HG03469 (cell line): ENCODE results near the gene LRIG1.
A peak's percentile ranks its signal among the peaks of the same experiment; 100 is the strongest.

Experiments
- ATAC-seq: cut with Tn5 transposase; IDR thresholded peaks from one replicate; pipeline ENCODE4 v1.9.1; 2021; ENCODE audit warnings: mild to moderate bottlenecking, moderate library complexity, moderate number of reproducible peaks; ENCODE audit not compliant: unreplicated experiment

The LRIG1 gene, protein sequence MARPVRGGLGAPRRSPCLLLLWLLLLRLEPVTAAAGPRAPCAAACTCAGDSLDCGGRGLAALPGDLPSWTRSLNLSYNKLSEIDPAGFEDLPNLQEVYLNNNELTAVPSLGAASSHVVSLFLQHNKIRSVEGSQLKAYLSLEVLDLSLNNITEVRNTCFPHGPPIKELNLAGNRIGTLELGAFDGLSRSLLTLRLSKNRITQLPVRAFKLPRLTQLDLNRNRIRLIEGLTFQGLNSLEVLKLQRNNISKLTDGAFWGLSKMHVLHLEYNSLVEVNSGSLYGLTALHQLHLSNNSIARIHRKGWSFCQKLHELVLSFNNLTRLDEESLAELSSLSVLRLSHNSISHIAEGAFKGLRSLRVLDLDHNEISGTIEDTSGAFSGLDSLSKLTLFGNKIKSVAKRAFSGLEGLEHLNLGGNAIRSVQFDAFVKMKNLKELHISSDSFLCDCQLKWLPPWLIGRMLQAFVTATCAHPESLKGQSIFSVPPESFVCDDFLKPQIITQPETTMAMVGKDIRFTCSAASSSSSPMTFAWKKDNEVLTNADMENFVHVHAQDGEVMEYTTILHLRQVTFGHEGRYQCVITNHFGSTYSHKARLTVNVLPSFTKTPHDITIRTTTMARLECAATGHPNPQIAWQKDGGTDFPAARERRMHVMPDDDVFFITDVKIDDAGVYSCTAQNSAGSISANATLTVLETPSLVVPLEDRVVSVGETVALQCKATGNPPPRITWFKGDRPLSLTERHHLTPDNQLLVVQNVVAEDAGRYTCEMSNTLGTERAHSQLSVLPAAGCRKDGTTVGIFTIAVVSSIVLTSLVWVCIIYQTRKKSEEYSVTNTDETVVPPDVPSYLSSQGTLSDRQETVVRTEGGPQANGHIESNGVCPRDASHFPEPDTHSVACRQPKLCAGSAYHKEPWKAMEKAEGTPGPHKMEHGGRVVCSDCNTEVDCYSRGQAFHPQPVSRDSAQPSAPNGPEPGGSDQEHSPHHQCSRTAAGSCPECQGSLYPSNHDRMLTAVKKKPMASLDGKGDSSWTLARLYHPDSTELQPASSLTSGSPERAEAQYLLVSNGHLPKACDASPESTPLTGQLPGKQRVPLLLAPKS

DNA sequence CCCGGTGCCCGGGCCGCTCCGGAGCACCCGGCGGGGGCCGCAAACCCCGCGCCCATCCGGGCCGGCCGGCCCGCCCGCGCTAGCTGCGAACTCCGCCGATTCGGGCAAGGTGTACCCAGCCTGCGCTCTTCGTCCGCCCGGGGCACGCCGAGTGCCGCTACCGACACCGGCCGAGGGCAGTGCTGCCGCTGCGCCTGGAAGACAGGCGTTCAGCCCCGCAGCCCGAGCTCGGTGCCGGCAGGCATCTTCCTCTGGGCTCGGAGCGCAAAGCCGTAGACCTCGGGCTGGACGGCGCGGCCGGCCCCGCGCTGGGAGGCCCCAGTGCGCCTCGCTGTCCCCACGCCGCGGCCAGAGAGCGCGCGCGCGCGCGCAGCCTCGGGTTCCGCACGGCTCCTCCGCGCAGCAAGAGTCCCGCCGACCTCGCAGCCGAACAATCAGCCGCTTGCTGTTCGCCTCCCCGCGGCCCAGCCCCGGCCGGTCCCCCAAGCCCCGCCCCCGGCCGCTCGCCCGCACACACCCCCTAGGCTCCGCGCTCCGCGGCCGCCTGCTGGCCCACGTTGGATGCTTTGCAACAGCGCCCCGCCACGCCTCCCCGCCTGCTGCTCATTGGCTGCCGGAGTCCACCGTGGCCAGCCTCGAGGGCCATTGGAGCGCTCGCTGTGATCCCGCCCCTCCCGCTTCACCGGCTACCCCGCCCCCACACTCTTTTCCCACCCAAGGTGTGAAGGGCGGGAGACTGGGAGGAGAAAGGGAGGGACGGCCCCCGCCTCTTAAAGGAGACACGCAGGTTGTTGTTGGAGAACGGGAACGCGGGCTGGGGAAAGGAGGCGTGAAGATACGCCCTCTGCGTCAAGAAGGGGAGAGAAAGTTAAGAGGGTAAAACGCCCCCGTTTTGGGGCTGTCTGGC is at the start of gene LRIG1:
Gene LRIG1 (minus strand): TSS at position 447 of the 907 bp plus-strand sequence. CDS start 615 bp downstream, outside the sequence.
- peak; percentile 95 for ATAC-seq

DNA sequence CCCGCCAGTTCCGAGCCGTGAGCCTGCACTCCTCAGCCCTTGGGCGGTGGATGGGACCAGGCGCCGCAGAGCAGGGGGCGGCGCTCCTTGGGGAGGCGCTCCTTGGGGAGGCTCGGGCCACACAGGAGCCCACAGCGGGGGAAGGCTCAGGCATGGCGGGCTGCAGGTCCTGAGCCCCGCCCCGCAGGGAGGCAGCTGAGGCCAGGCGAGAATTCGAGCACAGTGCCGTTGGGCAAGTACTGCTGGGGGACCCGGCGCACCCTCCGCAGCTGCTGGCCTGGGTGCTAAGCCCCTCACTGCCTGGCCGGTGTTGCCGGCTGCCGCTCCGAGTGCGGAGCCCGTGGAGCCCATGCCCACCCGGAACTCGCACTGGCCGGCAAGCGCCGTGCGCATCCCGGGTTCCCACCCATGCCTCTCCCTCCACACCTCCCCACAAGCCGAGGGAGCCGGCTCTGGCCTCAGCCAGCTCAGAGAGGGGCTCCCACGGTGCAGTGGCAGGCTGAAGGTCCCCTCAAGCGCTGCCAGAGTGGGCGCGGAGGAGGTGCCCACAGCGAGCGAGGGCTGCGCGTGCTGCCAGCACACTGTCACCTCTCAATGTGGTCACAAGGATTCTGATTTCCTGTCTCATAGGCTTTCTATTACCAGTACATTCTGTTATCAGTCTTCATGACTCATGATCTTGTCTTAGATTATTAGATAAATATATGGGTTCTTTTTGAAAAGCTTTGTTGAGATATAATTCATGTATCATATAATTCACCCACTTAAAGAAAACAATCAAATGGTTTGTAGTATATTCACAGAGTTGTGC is 44.0 kb upstream of the LRIG1 start:
- no peak for ATAC-seq

DNA sequence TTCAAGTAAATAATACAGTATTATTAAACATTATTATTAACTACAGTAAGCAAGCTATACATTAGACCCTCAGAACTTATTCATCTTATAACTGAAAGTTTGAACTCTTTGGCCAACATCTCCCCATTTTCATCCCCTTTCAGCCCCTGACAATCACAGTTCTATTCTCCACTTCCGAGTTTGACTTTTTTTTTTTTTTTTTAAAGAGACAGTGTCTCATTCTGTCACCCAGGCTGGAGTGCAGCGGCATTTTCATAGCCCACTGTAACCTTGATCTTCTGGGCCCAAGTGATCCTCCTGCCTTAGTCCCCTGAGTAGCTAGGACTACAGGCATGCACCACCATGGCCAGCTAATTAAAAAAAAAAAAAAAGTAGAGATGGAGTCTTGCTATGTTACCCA is 41.3 kb upstream of the LRIG1 start:
- ATAC-seq, result no peak

DNA sequence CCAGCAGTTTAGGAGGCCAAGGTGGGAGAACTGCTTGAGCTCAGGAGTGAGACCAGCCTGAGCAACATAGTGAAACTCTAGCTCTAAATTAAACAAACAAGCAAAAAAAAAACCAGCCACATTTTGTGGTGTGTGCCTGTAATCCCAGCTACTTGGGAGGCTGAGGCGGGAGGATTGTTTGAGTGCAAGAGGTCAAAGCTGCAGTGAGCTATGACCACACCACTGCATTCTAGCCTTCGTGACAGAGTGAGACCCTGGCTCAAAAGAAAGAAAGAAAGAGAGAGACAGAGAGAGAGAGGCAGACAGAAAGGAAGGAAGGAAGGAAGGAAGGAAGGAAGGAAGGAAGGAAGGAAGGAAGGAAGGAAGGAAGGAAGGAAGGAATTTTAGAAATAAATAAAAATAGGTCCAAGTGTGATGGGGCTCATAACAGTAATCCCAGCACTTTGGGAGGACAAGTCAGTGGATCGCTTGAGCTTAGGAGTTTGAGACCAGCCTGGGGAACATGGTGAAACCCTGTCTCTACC is 38.7 kb upstream of the LRIG1 start:
- ATAC-seq, result no peak

DNA sequence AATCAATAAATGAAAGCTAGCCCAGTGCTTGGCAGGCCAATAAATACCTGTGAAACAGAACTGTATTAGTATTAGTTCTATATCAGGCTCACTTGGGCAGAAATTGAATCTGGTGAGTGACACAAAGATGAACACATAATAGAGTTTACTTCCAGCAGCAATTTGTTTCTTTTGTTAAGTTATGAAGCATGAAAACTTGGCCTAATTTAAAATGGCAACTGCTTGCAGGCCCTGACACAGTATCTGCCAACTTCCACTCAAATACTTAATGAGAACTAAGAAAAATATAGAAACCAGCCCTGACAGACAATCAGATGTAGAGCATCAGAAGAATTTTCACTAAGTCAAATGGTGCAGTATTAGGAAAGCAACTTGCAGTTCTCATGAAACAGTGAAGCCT is 37.6 kb upstream of the LRIG1 start:
- no peak for ATAC-seq

DNA sequence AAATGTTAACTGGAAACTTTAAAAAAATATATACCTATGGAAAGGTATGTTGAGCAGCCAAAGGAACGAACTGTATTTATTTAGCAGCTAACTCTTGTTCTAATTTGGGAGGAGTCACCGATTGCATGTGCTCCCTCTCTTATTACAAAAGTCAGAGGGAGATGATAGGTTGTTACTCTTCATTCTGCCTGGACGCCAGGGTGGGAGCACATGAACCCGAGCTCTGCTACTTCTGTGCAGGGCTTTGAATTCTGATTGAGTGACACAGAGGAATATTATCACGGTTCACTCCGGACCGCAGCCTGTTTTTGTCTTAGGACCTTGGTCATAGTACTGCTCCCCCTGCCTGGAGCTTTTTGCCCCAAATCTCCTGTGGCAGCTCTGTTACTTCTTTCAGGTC is 36.9 kb upstream of the LRIG1 start:
- no peak for ATAC-seq

DNA sequence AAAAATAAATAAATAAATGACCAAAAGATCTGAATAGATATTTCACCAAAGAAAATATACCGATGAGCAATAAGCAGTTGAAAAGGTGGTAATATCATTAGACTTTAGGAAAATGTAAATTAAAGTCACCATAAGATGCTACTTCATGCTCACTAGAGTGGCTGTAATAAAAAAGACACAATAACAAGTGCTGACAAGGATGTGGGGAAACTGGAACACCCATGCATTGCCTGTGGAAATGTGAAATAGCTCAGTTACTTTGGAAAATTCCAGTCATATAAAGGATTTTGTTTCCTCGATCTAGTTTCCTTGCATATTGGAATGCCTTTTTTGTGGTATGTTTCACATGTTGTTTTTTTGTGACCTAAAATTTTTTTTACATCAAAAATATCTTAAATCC is 36.0 kb upstream of the LRIG1 start:
- ATAC-seq, result no peak

DNA sequence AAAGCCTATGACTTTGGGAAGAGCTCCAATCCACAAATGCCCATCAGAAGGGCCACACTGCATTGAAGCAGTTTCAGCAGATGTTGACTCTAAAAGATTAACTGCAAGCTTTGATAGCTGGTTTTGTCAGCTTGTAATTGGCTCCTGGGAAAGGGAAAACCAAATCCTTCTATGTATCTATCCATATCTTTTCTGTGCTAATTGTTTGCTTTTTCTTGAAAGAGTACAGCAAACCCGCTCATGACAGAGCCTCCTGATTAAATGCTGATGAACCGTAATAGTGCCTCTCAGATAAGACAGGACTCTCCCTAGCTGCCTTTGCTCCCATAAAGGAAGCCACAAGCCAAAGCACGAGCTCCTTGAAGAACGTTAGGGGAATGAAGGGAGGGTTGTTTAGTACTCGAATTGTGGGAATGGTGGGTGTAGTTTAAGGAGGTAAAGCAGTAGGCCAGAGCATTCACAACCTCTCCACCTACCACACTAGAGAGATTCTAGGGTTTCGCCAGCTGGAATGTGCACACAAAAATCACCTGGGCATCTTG is 33.6 kb upstream of the LRIG1 start:
- ATAC-seq, result no peak

DNA sequence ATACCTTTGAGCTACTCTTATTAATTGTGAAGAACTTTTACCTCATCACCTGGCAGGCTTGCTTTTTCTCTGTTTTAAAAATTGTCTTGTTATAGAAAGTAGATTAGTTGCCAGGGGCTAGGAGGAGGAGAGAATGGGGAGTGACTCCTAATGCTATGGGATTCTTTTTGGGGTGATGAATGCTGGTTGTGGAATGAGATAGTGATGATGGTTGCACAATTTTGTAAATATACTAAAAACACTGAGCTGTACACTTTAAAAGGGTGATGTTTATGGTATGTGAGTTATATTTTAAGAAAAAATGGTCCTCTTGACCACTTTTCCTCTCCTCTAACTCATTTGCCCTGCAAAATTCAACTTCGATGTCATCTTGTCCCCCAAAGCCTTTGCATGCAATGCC is 31.8 kb upstream of the LRIG1 start:
- no peak for ATAC-seq

DNA sequence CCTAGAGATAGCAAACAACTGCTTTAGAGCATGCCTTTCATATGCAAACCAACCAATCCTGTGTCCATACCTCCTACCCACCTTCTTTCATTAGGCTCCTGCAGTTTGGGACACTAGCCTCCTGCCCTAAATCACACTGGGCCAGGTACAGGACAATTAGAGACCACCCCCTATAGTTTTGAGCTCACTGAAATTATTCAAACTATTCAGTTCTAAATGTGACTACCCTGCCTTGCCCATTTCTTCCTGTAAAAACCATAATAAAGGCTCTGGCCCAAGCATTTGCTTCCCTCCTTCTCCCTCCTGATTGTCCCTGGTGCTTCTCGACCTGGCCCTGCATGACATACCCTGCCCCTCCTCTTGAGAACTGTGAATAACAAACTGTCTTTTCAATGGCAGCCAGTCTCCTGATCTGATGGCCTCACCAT is 31.4 kb upstream of the LRIG1 start:
- no peak for ATAC-seq

DNA sequence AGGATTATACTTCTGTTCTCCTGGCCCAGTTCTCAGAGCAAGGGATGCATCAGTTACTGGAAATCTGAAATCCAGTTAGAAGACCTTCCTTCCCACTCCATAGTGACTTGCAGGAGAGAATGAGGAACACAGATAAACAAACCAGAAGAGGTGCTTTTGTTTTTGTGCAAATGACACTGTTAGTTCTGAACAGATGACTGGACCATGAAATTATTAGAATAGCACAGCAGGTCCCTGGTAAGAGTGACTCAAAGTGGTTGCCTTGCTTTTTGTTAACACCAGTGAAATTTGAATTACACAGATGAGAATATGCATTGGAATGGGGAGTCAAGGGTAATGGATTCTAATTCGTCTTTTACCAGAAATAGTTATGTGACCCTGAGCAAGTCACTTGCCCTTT is 30.4 kb upstream of the LRIG1 start:
- ATAC-seq, result no peak

DNA sequence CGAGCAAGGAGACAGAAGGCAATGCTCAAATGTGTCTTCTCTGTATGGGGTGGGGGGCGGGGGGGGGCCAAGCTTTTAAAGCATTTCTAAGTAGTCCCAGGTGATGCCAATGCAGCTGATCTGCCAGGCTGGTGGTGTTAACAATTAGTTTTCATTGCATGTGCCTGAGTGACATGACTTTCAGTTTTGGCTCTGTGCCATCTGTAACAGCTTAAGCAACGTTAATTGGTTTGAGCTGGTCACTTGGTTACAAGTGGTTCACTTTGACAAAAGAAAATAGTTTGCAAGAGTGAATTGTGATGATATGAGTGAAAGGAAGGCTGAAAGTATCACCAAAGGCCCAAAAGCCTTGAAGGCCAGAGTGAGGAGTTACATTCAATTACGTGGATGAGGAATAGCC is 26.4 kb upstream of the LRIG1 start:
- ATAC-seq, result no peak

DNA sequence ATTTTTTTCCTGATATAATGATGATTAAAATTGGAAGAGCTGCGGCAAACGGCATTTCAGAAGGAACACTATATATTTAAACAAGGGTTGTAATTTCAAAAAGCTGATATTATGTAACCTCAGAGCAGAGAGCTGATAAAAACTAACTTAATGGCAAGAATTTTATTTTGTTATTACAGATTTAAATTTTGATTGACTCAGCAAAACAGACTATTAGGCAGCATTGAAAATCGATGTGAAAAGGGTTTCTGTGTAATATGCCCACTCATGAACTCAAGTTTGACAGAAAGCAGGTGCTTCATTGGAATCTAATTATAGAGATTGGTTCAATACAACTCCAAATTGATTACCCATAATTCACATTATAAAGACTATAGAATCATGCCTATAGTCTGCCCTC is 24.9 kb upstream of the LRIG1 start:
- ATAC-seq, result no peak

DNA sequence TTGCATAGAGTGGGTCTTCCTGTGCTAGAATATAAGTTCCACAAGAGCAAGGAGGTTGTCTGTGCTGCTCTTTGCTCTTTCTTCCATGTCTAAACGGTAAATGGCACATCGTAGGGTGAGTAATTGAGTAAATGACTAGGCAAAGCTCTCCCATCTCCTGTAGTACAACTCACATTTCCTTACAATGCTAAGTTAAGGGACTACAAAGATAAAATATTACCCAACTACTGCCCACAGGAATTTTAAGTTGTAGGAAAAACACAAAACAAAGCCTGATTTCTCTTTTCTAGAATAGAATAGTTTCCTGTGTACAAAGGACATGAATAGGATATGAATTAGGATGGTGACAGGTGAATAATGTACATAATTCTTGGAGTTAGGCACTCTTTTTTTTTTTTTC is 19.9 kb upstream of the LRIG1 start:
- ATAC-seq, result no peak

DNA sequence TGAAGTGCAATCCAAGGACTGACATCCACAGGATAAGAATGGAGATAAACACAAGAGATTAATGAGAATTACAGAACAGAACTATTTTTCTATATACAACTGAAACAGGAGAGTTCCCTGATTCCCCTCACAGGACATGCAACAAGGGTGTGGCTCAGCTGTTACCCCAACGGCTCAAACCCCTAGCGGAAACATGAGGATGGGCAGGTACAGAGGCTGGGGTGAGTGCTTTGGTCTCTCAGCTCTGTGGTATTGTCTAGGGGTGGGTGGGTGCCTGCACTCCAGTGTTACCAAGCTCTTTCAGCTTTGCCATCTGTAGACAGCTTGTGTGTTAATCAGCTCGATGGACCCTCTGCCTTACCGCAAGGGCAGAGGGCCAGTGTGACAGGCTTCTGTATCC is 17.8 kb upstream of the LRIG1 start:
- no peak for ATAC-seq

DNA sequence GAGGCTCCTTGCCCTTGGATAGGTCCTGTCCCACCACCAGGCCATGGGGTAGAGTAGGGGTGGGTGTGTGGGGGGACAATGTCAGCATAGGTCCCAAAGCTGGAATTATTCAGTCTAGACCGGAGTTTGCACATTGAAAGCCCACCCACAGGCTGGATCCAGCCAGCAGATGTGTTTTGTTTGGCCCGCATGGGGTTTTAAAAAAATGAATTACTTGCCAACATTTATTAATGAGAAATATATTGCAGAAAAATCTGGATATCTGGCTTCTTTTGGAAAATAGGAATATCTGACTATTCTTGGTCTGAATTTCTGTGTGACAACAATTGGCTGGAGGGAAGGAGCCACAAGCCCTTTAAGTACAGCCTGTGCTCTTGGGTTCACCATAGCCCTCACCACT is 17.3 kb upstream of the LRIG1 start:
- no peak for ATAC-seq

DNA sequence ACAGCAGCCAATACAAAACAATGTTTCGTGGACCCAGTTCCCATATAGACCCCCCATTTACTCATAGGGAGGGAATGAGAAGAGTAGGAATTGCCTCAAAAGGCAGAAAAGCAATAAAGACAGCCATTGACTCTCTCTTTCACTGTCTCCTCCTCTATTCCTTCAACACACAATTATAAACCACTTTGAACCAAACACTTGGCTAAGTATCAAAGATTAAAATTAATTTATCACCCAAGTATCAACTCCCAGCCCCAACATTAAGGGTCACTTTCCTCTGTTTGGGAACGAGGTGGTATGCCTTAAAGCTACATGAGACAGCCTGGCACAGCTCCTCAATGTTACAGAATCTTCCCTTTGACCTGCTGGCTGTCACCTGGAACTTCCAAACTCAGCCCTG is 16.4 kb upstream of the LRIG1 start:
- ATAC-seq, result no peak

DNA sequence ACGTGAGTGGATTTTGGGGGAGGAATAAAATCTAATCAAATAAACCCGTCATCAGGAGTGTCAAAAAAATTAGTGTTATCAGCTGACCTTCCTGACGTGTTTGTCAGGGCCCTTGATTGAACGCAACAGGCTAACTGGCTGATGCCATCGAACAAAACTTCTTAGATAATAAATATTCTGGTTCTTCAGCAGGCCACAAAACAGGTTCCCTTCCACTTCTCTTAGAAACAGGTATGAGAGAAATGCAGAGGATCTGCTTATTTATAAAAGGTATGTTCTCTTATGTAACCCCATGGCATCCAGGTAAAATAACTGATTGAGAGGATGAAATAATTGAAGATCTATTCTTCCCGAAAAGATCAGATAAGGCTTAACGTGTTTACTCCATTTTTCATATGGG is 7.6 kb upstream of the LRIG1 start:
- no peak for ATAC-seq
